Endothelial cell (in vitro differentiated cells): ENCODE results near the gene TTC34. TPM values are rescaled to one million over a fixed set of nuclear protein-coding genes. Genes with fewer than 3 reads are reported as not detected.

ENCODE experiments used
- DNase-seq: peaks from one replicate; pipeline ENCODE4 v3.0.0; 2021; ENCODE audit warnings: low spot score
- H3K27ac Mint-ChIP-seq: one replicate; pipeline ENCODE4 v1.8.0; 2021; ENCODE audit warnings: mixed read lengths, inconsistent platforms; ENCODE audit not compliant: unreplicated experiment
- H3K27me3 Mint-ChIP-seq: one replicate; pipeline ENCODE4 v1.8.0; 2021; ENCODE audit warnings: mild to moderate bottlenecking, moderate library complexity, mixed read lengths, inconsistent platforms; ENCODE audit not compliant: unreplicated experiment
- H3K36me3 Mint-ChIP-seq: one replicate; pipeline ENCODE4 v1.8.0; 2021; ENCODE audit warnings: mild to moderate bottlenecking, low read depth, mixed read lengths, inconsistent platforms; ENCODE audit not compliant: unreplicated experiment
- H3K4me1 Mint-ChIP-seq: one replicate; pipeline ENCODE4 v1.8.0; 2021; ENCODE audit warnings: mild to moderate bottlenecking, mixed read lengths, inconsistent platforms; ENCODE audit not compliant: unreplicated experiment
- H3K4me3 Mint-ChIP-seq: one replicate; pipeline ENCODE4 v1.8.0; 2021; ENCODE audit warnings: mild to moderate bottlenecking, mixed read lengths, inconsistent platforms; ENCODE audit not compliant: unreplicated experiment
- H3K9me3 Mint-ChIP-seq: one replicate; pipeline ENCODE4 v1.8.0; 2021; ENCODE audit warnings: mixed read lengths, inconsistent platforms; ENCODE audit not compliant: unreplicated experiment
- CTCF ChIP-seq: fragments of 200-600 bp; sonication (generic); IDR thresholded peaks from one replicate; pipeline ENCODE4 v1.5.0; 2021; ENCODE audit warnings: antibody characterized with exemption; ENCODE audit not compliant: unreplicated experiment
- total RNA-seq: library from RNA; stranded (reverse); fragmentation: NEBNext Ultra II Directional; extraction: Animal tissue kit (Norgen Biotek cat#: 25700); gene quantifications from one replicate; pipeline ENCODE4 v1.2.1, GENCODE V29; 2021; ENCODE audit not compliant: unreplicated experiment

TTC34 gene
- total RNA-seq, 1 donor from 2014 or later, result 0.82 TPM

- no peak overlapping the region for H3K4me3 Mint-ChIP-seq
- H3K27me3 Mint-ChIP-seq, result peaks cover 1% of the 10 kb centered on the region
- H3K4me1 Mint-ChIP-seq, result no peaks in the 10 kb centered on the region
- no peaks in the 10 kb centered on the region for H3K9me3 Mint-ChIP-seq
- no peak for TF ChIP-seq CTCF
- H3K36me3 Mint-ChIP-seq, result no peaks in the 10 kb centered on the region
- H3K27ac Mint-ChIP-seq, result no peak overlapping the region
- DNase-seq, result no peak
These were observed 198.5 kb downstream of the TTC34 start for GRCh38 chr1:2602866-2603520.

GRCh38 chr1:2602311-2602835 lies 199.1 kb downstream of the TTC34 start:
- no peaks in the 10 kb centered on the region for H3K9me3 Mint-ChIP-seq
- H3K36me3 Mint-ChIP-seq, result no peaks in the 10 kb centered on the region
- no peak for DNase-seq
- peaks cover 2% of the 10 kb centered on the region for H3K27me3 Mint-ChIP-seq
- no peak overlapping the region for H3K27ac Mint-ChIP-seq
- no peak for TF ChIP-seq CTCF
- no peaks in the 10 kb centered on the region for H3K4me1 Mint-ChIP-seq
- no peak overlapping the region for H3K4me3 Mint-ChIP-seq

- H3K27ac Mint-ChIP-seq, result no peak overlapping the region
- H3K36me3 Mint-ChIP-seq, result no peaks in the 10 kb centered on the region
- peaks cover 5% of the 10 kb centered on the region for H3K27me3 Mint-ChIP-seq
- no peak for TF ChIP-seq CTCF
- DNase-seq, result no peak
- H3K9me3 Mint-ChIP-seq, result no peaks in the 10 kb centered on the region
- H3K4me3 Mint-ChIP-seq, result no peak overlapping the region
- no peaks in the 10 kb centered on the region for H3K4me1 Mint-ChIP-seq
These were observed 199.7 kb downstream of the TTC34 start for GRCh38 chr1:2601721-2602303.

- TF ChIP-seq CTCF, result no peak
- Mint-ChIP-seq H3K4me1 (no peaks in the 10 kb centered on the region), H3K36me3 (no peaks in the 10 kb centered on the region), H3K27me3 (peaks cover 5% of the 10 kb centered on the region), H3K27ac (no peak overlapping the region), H3K4me3 (no peak overlapping the region), H3K9me3 (no peaks in the 10 kb centered on the region)
- no peak for DNase-seq
These were observed 203.1 kb downstream of the TTC34 start for GRCh38 chr1:2598329-2598931.
